Endometrium (tissue), 2 donors: ENCODE measurements around the gene ISLR.
A peak's percentile ranks its signal among the peaks of the same experiment; 100 is the strongest.

Experiments used
- FAIRE-seq: peaks from 2 replicates; lab custom pipeline; 2012; peaks lifted over from hg19 to GRCh38; lab: Jason Lieb, UNC
- donor health status: control.
- donor health status: control.

The ISLR gene

DNA sequence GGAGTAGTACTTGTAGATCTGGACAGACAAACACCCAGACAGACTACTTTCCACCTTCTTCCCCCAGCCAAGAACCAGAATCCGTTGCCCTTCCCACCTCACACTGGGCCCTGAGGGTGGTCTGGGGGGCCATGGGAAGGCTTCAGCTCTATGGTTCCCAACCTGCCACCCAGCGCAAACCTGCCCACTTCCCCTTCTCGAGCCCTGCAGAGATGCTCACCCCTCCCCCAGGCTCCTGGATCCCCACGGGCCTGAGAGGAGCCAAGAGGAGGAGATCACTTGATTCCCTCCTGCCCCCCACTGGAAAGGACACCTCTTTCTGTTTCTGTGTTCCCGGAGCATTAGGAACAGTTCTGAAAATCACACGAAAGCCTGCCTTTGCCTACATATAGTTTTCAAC is 20.4 kb downstream of the ISLR start:
- no peak for FAIRE-seq

DNA sequence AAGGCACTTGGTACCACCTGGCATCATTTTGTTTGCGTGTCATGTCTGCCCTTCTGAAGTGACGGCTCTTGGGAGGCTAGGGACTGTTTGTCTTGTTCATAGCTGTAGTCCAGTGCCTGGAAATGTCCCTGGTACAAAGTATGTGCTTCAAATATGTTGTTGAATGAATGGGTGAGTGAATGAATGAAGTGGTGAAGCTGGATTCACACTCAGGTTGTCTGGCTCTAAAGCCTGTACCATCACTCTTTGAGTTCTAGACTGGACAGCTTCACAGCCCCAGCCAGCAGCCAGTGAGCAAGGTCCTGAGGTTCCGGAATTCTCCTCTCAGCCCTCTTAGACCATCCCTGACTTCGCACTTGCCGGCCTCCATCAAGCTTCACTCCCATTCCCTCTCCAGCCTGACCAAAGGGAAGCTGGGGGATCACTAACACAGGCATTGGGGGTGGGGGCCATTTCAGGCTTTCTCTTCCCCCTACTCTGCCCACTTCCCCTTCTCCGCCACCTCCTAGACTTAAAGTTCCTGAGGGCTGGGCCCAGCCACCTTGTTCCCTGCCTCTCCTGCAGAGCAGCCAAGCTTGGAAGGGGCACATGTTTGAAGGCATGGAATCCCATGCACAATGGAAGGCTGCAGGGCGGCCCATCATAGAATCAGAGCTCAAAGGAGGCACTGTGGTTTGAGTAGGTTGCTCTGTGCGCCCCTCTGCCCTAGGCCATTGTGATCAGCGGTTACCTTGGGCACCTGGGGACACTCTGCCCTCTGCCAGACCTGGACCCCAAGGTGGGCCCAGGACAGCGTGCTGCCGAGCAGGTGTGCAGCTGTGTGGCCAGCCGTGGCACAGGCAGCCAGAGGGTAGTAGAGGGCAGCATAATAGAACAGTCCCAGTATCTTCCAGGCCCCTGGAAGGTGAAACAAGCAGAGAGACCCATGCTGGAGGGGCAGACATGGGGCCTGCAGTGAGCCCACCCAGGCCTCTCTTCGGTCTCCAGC is 21.4 kb downstream of the ISLR start:
- FAIRE-seq, result no peak

DNA sequence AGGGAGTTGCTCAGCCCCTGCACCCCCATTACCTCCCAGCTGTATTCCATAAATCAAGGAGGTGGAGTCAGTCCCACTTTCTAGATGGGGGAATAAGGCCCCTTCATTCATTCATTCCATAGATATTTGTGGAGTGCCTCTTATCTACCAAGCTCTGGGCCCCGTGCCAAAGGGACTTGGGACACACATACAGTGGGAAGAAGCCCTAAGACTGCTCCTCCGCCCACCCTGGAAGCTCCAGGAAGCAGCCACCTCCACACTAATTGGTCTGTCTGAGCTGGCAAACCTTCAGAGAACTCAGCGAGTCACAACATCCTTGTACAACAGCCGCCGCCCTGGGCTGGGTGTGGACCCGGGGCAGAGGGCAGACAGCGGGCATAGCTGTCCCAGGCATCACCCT is 22.7 kb downstream of the ISLR start:
- FAIRE-seq, result no peak

DNA sequence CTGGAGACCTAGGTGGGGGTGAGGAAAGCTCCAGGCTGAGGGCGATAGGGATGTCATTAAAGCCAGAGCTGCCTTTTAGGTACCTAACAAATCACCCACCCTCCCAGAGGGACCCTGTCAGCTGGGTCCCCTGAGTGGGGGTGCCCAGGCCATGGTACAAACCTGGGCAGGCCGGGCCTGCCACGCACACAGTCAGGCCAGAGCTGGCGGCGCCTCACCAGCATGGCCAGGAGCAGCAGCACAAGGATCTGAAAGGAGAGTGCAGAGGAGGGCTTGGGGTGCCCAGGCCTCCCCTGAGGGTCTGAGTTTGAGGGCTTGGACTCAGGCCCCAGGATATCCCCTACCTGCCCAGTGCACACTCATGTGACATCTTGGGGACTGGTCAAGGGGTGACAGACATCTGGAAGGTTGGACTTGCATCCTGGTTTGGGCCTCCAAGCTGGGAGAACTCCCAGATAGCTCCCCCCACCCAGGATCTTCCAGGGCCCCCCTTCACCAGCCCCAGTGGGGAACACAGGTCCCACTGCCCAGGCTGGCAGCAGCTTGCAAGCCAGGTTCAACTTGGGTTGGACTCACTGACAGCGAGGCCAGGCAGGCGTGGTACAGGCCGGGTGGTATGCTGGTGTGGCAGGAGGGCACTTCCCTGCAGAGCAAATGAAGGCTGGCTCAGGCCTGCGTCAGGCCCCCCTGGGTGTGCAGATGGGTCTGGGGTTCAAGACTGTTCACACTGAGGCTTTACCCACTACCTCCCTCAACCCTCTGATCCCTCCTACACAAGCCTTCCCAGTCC is 23.9 kb downstream of the ISLR start:
- FAIRE-seq, result no peak

DNA sequence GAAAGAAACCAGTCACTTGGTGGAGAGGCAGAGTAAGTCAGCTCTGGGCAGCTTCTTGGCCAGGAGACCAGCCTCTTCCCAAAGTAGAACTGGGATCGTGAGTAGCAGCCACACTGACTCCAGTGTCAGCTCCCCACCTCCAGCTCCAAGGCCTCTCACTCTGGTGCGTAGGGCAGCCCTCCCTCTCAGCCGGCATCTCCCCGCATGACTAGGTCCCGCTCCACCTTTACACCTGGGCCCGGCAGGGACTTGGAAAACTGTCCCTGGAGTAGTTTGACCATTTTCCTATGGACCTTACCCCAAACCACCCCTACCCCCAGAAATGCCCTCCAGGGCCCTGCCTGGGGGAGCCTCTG is 25.8 kb downstream of the ISLR start:
- FAIRE-seq, result no peak

DNA sequence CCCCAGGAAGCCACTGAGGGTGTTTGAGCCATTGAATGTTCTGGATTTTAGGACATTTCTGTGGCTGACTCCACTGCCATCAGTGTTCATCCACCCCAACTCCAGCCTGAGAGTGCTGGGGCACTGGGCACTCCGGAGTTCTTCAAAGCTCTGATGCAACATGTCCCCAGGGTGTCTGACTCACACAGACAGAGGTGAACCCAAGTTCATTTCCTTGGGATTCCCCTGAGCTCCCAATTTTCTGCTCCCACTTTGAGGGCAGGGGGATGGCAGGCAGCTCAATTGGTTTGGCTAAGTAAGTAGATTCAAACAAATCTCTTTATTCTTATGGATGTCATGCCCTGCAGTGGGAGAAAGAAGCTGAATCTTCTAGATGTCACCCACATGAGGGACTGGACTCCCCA is 26.9 kb downstream of the ISLR start:
- no peak for FAIRE-seq

DNA sequence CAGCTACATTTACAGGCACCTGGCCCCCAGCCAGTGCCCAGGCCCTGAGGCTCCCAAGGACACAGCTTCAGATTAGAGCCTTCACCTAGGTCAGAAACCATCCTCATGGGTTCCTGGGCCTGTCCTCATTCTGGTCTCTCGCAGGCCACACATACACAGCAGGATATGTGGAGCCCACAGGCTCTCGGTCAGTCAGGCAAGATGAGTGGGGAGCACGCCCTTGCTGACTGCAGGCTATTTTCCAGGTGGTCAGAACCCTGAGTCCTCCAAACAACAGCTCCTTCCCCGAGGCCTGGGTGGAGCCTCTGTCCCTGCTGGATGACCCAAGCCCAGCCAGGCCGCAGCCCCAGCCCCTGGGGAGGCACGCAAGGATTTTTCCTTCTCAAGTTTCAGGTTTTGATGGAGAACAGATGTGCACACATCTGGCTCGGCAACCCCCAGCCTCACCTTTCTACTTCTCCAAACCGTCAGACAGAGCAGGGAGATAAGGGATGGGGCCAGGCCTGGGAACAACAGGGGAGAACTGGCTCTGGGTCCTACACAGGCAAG is 27.4 kb downstream of the ISLR start:
- FAIRE-seq, result peak; percentile 86

DNA sequence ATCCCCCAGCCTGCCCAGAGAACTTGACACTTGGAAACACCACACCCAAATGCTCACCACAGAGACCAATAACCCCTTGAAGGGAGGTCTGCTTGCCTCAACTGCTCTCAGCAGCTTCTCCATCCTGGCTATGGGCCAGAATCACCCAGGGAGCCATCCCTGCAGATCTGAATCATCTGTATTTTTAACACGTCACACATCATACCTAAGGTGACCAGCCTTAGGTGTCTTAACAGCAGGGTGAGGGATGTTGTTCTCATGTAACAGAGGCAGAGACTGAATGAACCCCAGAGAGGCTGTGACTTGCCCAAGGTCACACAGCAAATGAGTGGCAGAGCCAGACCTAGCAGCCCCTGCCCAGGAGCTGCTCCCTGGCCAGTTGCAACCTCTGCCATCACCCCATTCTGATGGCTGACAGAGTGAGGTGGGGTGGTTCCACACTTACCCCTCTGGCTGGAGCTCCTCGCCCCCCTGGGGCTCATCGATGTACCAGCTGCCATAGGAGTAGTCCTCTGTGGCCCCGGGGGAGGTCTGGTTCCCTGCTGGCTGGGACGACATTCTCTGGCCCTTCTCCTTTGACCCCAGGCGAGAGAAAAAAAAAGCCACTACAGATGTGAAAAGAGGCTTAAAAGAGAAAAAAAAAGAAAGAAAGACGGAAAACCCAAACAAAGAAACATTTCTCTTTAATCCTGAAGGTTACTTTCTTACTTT is 28.4 kb downstream of the ISLR start:
- peak; percentile 21 for FAIRE-seq

DNA sequence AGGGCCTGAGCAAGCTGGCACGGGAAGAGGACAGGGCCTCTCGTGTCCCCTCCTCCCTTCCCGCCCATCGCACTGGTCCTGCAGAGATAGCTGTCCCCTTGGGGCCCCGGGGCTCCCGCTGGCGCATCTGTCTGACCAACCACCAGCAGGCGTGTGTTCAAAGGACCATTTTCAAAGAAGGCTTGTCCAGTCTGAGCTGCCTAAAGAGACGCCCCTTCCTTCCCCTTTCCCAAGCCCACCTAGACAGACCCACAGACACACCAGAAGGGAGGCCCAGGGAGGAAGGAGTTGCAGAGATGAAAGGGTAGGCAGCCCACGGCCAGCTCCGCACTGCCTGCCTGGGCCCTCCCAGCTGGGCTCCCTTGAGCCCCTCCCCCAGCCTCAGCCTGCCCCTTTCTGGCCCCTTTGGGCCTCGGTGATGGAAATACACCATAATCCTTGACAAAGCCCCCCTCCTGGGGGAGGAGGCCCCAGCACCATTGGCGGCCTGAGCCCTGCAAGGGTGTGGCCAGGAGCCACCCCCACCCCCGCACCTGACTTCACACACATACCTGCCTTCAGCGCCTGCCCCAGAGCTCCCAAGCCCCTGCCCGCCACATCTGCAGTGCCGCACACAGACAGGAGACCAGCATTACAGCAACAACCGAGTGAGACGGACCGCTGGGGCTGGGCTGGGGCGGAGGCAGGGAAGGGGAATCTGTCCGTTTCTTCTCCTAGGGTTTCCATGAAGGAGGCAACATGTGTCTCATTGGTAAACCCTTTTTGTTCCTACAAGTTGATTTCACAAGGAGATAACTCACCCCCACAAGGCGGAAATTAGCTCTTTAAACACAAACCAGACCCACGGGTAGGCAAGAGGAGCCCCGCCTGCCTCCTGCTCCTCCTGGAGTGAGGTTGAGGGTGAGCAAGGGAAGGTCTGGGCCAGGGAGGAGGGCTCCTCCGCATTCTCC is 29.2 kb downstream of the ISLR start, which contains the start of gene STRA6:
STRA6 (minus strand) TSS at position 336 of the 950 bp plus-strand sequence. CDS start 520 bp downstream, outside the sequence.
- FAIRE-seq, result peak; percentile 33

DNA sequence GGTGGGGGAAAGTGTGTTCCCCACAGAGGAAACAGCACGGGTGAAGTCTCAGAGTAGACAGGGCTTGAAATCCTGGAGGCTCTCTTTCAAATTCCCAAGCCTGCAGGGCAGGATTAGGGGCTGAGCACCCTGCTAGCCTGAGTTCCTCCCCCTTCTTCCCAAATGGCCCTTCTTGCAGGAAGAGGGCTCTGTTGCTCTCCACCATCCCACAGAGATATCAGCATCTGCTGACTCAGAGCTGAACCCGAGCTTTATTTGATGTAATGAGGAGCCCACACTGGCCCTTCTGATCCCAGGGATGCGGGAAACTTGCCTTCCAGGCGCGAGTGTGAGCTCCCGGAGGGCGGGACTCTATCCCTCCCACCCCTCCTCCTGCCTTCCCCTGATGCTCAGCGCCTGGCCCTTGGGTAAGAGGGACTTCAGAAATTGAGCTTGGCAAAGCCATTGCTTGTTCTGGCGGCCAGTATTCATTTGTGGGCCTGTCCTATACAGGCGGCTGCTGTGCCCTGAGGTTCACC is 30.5 kb downstream of the ISLR start:
- no peak for FAIRE-seq

DNA sequence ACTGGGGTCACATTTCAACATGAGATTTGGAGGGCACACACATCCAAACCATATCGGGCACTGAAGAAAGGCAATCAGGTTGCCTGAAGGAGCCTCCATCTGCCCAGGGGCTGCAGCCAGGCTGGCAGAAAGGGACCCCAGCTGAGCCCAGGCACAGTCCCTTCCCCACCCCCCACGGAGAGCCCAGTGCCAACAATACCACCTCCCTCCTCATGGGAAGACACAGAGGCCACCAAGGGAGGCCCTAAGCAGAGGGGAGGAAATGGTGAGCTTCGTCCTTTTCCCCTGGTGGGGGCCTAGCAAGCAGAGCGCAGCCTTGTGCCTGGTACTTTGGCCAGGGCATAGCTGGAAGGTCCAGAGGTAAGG is 32.1 kb downstream of the ISLR start:
- FAIRE-seq, result no peak

DNA sequence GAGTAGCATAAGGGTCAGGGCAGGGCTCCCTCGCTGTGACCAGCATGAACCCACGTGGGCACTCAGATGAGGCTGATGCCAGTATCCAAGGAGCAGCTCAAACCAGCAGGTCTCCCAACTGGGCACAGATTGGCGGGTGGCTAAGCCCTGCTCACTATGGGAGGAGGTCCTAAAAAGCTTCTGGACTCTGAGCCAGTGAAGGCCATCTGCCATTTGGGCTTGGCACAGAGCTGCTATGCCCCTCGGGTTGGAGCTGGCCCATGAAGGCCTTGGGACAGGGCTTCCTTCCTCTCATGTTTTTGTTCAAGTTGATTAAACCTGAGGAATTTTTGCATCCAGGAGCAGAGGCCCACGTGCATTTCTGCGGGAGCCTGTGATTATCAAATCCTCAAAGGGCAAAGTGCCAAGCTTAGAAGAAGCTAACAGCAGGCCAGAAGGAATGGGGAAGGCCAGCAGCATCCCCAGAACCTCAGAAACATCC is 33.3 kb downstream of the ISLR start:
- no peak for FAIRE-seq

DNA sequence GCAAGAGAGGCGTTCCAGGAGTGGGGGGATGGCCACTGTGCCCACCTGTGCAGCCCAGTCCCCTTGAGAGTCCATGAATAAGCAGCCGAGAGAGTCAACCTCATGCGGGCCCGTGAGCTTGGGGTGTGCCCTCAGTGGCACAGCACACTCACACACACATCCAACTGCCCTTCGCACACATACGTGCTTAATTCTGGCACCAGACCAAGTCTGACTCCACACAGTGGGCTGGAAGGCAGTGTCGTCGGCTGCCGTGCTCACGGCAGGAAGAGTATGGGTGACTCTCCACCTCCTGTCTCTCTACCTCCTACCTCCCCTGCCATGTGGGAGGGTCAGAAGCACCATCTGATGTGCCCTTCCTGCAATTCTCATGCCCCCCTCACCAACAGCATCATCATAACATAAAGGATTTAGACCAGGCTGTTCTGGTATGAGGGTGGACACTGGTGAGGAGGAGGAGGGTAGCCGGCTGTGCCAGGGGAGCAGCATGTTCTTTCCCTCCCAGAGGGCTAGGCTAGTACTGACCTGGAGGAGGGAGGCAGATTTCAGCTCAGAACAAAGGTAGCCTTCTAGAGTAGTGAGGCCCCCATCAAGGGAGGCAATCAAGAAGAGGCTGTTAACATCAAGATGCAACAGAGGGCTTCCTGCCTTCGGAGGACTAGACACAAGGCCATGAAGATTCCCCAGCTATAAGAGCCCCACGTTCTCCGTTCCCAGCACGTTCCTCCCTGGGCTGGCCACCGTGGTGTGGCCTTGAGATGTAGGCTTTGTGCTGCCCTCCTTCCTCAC is 34.3 kb downstream of the ISLR start:
- no peak for FAIRE-seq

DNA sequence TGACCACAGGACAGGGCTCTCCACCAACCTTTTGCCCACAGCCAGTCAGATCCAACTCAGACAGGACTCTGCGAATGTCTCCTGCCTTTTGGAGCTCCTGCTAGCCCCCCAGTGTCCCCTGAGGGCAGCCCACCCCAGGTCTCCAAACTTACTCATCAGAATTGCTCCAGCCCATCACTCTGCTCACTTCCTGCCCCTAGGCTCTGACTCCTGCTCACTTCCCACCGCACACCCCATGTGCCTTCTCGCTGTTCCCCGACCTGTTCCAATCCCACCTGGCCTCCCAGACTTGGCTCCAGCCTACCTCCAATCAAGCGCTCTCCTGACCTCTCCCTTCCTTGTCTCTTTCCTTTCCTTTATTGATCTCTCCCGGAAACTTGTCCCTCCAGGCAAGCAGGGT is 35.0 kb downstream of the ISLR start:
- FAIRE-seq, result no peak

DNA sequence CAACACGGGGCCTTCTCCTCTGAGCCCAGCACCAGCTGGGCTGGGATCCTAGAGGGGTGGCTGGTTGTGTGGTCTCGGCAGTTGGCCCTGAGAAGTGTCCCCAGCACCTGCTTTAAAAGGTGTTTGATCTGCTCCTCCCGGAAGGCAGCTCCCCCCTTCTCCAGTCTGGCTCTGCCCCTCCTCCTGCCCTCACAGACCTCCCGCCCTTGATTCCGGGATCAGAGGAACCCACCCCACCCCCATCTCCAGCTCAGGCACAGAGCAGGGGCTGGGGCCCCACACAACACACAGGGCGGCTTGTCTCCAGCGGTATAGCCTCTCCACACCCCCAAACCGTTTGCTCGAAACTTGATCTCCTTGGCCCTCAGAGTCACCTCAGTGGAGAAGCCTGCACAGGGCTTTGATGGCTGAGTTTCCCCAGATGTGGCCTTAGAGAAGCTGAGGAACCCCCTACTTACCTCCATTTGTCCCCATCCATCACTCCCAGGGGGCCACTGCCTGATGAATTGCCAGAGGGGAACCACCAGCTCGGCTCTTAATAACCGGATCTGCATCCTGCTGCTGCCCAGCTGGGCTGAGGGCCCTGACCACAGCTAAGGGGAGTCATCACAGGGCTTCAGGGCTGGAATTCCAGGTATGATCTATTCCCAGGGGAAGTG is 35.5 kb downstream of the ISLR start:
- FAIRE-seq, result no peak

DNA sequence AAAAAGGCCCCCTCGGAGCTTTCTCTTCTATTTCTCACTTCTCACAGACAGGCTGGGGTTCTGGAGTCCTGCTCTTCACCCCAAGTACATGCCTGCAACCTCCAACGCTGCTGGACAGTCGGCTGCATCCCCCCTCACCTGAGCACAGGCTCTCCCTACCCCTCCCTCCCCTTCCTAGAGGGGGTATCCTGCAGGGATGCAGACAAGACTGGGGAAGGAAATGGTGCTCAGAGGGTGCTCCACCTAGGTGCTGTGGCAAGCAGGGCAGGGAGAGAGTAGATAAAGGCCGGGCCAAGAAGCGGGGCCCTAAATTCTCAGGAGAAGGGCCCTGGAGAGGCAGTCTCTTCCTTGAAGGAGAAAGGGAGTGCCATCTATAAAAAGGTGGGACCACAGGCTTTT is 36.0 kb downstream of the ISLR start:
- FAIRE-seq, result no peak

DNA sequence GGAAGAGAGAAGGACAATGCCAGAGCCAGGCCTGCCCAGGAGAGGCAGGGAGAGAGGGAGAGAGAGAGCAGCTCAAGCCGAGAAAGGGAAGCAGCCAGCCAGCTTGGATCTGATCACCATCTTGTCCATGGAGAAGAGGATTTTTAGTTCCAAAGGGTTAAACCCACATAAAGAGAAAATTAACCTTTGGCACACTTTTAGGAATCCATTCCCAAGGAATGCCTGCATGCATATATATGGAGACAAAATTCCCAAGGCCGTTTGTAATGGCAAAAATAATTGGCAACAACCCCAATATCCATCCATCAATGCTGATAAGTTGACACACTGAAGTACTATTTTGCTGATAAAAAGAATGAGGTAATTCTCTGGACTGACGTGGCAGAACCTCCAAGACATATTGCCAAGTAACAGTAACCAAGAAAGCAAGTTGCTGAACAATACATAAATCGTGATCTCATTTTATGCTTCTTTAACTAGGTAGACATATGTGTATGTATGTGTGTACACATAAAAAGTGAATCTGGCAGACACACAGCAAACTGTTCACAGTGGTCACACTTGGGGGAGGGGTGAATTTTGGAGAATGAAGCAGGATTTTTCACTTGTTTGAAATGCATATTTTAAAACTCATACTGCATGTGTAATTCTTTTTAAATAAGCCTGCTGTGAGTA is 36.6 kb downstream of the ISLR start:
- no peak for FAIRE-seq

DNA sequence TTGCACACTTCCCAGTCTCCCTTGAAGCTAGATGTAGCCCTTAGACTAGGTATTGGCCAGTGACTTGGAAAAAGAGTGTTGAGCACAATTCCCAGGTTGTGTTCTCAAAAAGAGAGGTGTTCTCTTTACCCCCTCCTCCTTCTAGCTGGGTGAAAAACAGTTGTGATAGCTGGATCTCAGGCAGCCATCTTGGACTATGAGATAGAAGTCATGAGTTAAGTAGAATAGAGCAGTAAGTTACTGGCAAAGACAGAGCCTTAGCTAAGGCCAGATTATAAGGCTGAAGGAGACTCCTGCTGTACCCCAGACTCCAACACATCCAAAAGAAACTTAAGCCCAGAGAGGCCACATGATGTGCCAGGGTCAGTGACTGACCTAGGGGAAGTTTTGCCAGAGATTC is 37.2 kb downstream of the ISLR start:
- no peak for FAIRE-seq

DNA sequence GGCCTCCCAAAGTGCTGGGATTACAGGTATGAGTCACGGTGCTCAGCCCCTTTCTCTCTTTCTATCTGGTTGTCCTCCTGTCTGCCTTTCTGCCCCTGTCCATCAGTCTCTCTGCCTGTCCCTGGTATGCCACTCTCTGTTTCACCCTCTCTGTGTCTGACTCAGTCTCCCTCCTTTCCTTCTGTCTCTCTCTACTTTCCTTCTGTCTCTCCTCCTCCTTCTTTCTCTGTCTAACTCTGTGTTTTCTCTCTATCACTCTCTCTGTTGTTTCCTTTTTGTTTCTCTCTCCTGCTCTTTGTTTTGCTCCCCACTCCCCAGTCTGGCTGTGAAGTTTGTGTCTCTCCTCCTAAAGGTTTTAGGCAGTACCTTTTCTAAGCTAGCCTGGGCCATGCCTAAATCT is 38.1 kb downstream of the ISLR start:
- no peak for FAIRE-seq
